ENCODE data around the gene TBC1D2B. TPM values are rescaled to one million over a fixed set of nuclear protein-coding genes. Genes with fewer than 3 reads are reported as not detected.

Gene TBC1D2B
- polyA plus RNA-seq, 1 experiment, result 39.8 TPM

- Histone ChIP-seq H3K36me3 (ENCODE audit: control insufficient read depth, insufficient read depth, low read length) (peaks cover 23% of the 10 kb centered on the region), H3K27me3 (ENCODE audit: control insufficient read depth, insufficient read depth, low read length) (no peaks in the 10 kb centered on the region), H3K4me3 (ENCODE audit: low read depth, low read length) (no peak overlapping the region)
- no peak for DNase-seq (ENCODE audit: low read depth)
- TF ChIP-seq CTCF (IDR thresholded peaks at IDR 0.05; ENCODE audit: insufficient read depth, low read depth, low read length), result no peak
- POLR2A ChIA-PET, result no interaction called here
- CTCF ChIA-PET, result interaction anchor here (0.6 to 1.7 kb wide), 6 partner anchors 14 to 73 kb away, joined by 3 to 5 read pairs (median 4); no protein-coding TSS in a partner anchor
Observed at GRCh38 chr15:78018445-78018844, 59.1 kb downstream of the TBC1D2B start.

GRCh38 chr15:78016860-78017259 is 60.7 kb downstream of the TBC1D2B start:
- no peak for DNase-seq (ENCODE audit: low read depth)
- ChIA-PET POLR2A (no interaction called here), CTCF (interaction anchor here (0.6 to 1.7 kb wide), 3 partner anchors 10 to 224 kb away, joined by 3 to 5 read pairs (median 5); no protein-coding TSS in a partner anchor)
- Histone ChIP-seq H3K27me3 (ENCODE audit: control insufficient read depth, insufficient read depth, low read length) (no peaks in the 10 kb centered on the region), H3K4me3 (ENCODE audit: low read depth, low read length) (no peak overlapping the region), H3K36me3 (ENCODE audit: control insufficient read depth, insufficient read depth, low read length) (peaks cover 25% of the 10 kb centered on the region)
- no peak for TF ChIP-seq CTCF (IDR thresholded peaks at IDR 0.05; ENCODE audit: insufficient read depth, low read depth, low read length)

- ChIA-PET CTCF (interaction anchor here (1.0 kb wide), 1 partner anchor 95 kb away, joined by 4 read pairs; no protein-coding TSS in a partner anchor), POLR2A (no interaction called here)
- DNase-seq (ENCODE audit: low read depth), result no peak
- H3K36me3 ChIP-seq (ENCODE audit: control insufficient read depth, insufficient read depth, low read length), result peaks cover 27% of the 10 kb centered on the region
- H3K27me3 ChIP-seq (ENCODE audit: control insufficient read depth, insufficient read depth, low read length), result no peaks in the 10 kb centered on the region
- no peak for TF ChIP-seq CTCF (IDR thresholded peaks at IDR 0.05; ENCODE audit: insufficient read depth, low read depth, low read length)
- H3K4me3 ChIP-seq (ENCODE audit: low read depth, low read length), result no peak overlapping the region
Observed at GRCh38 chr15:78012643-78013077, 64.9 kb downstream of the TBC1D2B start.

- Histone ChIP-seq H3K27me3 (ENCODE audit: control insufficient read depth, insufficient read depth, low read length) (no peaks in the 10 kb centered on the region), H3K4me3 (ENCODE audit: low read depth, low read length) (no peak overlapping the region), H3K36me3 (ENCODE audit: control insufficient read depth, insufficient read depth, low read length) (peaks cover 33% of the 10 kb centered on the region)
- POLR2A ChIA-PET, result no interaction called here
- no peak for TF ChIP-seq CTCF (IDR thresholded peaks at IDR 0.05; ENCODE audit: insufficient read depth, low read depth, low read length)
- DNase-seq (ENCODE audit: low read depth), result no peak
- CTCF ChIA-PET, result interaction anchor here (1.0 to 1.2 kb wide), 2 partner anchors 63 to 98 kb away, joined by 3 to 6 read pairs; no protein-coding TSS in a partner anchor
Observed at GRCh38 chr15:78010067-78010466, 67.4 kb downstream of the TBC1D2B start.

- TF ChIP-seq CTCF (IDR thresholded peaks at IDR 0.05; ENCODE audit: insufficient read depth, low read depth, low read length), result no peak
- no peak for DNase-seq (ENCODE audit: low read depth)
- Histone ChIP-seq H3K36me3 (ENCODE audit: control insufficient read depth, insufficient read depth, low read length) (peaks cover 39% of the 10 kb centered on the region), H3K27me3 (ENCODE audit: control insufficient read depth, insufficient read depth, low read length) (no peaks in the 10 kb centered on the region), H3K4me3 (ENCODE audit: low read depth, low read length) (no peak overlapping the region)
- POLR2A ChIA-PET, result no interaction called here
- CTCF ChIA-PET, result interaction anchor here (1.2 to 3.9 kb wide), 3 partner anchors 9 to 99 kb away, joined by 4 to 25 read pairs (median 5); no protein-coding TSS in a partner anchor
Observed at GRCh38 chr15:78007964-78008886, 69.3 kb downstream of the TBC1D2B start.
